Measurements from ENCODE around the gene CD84. TPM values are rescaled to one million over a fixed set of nuclear protein-coding genes. Genes with fewer than 3 reads are reported as not detected.
"Not testable (repeated sequence)": the region's sequence is repeated elsewhere in the genome, so short reads cannot be mapped to it uniquely, and the experiment has no call there.

The CD84 gene
- total RNA-seq (2021) (not detected in 2 replicates), Bru-seq, nascent RNA (percentile 7 among the genes with signal in this experiment), BruChase-seq, experiment 1, labeled RNA remaining after a 2-hour chase (percentile 2 among the genes with signal in this experiment), BruChase-seq, experiment 2, labeled RNA remaining after a 6-hour chase (not detected)
- long read RNA-seq: 0 reads

- ChIA-PET CTCF (no interaction called here), POLR2A (ENCODE audit: low non-redundant PET) (no interaction called here)
- no peak within 1 kb of the TSS for H3K4me3 ChIP-seq (ENCODE audit: low read depth, low read length, poor library complexity, severe bottlenecking)
- H3K4me1 ChIP-seq (ENCODE audit: insufficient read depth, low read length, poor library complexity, severe bottlenecking): no peaks in the 10 kb centered on the region
- H3K9me3 ChIP-seq (ENCODE audit: low read depth, low read length, poor library complexity, severe bottlenecking): no peaks in the 10 kb centered on the region
- intact Hi-C loops (cut with micrococcal nuclease; ENCODE audit: unreplicated experiment): no loop called here
- no peak for TF ChIP-seq EZH2 (IDR thresholded peaks at IDR 0.05; ENCODE audit: borderline replicate concordance, low read depth, low read length, poor library complexity, severe bottlenecking)
- no peak for TF ChIP-seq CTCF (conservative IDR thresholded peaks at IDR 0.05; ENCODE audit: low read depth, low read length)
- BruUV-seq (replicated peaks): no TSS peak
- DNase-seq (ENCODE audit: low spot score): no peak
- no peaks in the 10 kb centered on the region for H3K27me3 ChIP-seq (replicated peaks; ENCODE audit: insufficient read depth, low read depth, low read length, poor library complexity)
- no peak within 1 kb of the TSS for H3K27ac ChIP-seq (ENCODE audit: low read depth, low read length, poor library complexity, severe bottlenecking)
- no peaks in the 10 kb centered on the region for H3K36me3 ChIP-seq (ENCODE audit: insufficient read depth, low read length, poor library complexity, severe bottlenecking)
These were observed at the start of gene CD84 for GRCh38 chr1:160579216-160579701. Gene CD84, minus strand, starts transcription at chr1:160579496. Its CDS starts 59 bp downstream, at chr1:160579437.

- H3K9me3 ChIP-seq (ENCODE audit: low read depth, low read length, poor library complexity, severe bottlenecking): no peaks in the 10 kb centered on the region
- TF ChIP-seq EZH2 (IDR thresholded peaks at IDR 0.05; ENCODE audit: borderline replicate concordance, low read depth, low read length, poor library complexity, severe bottlenecking) (no peak), CTCF (conservative IDR thresholded peaks at IDR 0.05; ENCODE audit: low read depth, low read length) (no peak)
- intact Hi-C loops (cut with micrococcal nuclease; ENCODE audit: unreplicated experiment): no loop called here
- peaks cover 19% of the 10 kb centered on the region for H3K4me1 ChIP-seq (ENCODE audit: insufficient read depth, low read length, poor library complexity, severe bottlenecking)
- POLR2A ChIA-PET (ENCODE audit: low non-redundant PET): no interaction called here
- DNase-seq (ENCODE audit: low spot score): no peak
- H3K27ac ChIP-seq (ENCODE audit: low read depth, low read length, poor library complexity, severe bottlenecking): no peak overlapping the region
- no TSS peak for BruUV-seq (replicated peaks)
- H3K4me3 ChIP-seq (ENCODE audit: low read depth, low read length, poor library complexity, severe bottlenecking): no peak overlapping the region
- CTCF ChIA-PET: no interaction called here
- H3K27me3 ChIP-seq (replicated peaks; ENCODE audit: insufficient read depth, low read depth, low read length, poor library complexity): no peaks in the 10 kb centered on the region
- no peaks in the 10 kb centered on the region for H3K36me3 ChIP-seq (ENCODE audit: insufficient read depth, low read length, poor library complexity, severe bottlenecking)
These were observed 49.5 kb upstream of the CD84 start for GRCh38 chr1:160628799-160629263.

GRCh38 chr1:160627677-160628289 is 48.5 kb upstream of the CD84 start:
- H3K9me3 ChIP-seq (ENCODE audit: low read depth, low read length, poor library complexity, severe bottlenecking); POLR2A ChIA-PET (ENCODE audit: low non-redundant PET); H3K4me3 ChIP-seq (ENCODE audit: low read depth, low read length, poor library complexity, severe bottlenecking); BruUV-seq (replicated peaks); intact Hi-C loops (cut with micrococcal nuclease; ENCODE audit: unreplicated experiment); H3K36me3 ChIP-seq (ENCODE audit: insufficient read depth, low read length, poor library complexity, severe bottlenecking); DNase-seq (ENCODE audit: low spot score); H3K27ac ChIP-seq (ENCODE audit: low read depth, low read length, poor library complexity, severe bottlenecking); H3K27me3 ChIP-seq (replicated peaks; ENCODE audit: insufficient read depth, low read depth, low read length, poor library complexity); CTCF ChIA-PET: not testable (repeated sequence)
- H3K4me1 ChIP-seq (ENCODE audit: insufficient read depth, low read length, poor library complexity, severe bottlenecking): peaks cover 19% of the 10 kb centered on the region
